ENCODE data around the gene MLH3. TPM values are rescaled to one million over a fixed set of nuclear protein-coding genes. Genes with fewer than 3 reads are reported as not detected.

MLH3 gene
- total RNA-seq, 1 experiment from 2014 or later: 23.0 TPM

DNA sequence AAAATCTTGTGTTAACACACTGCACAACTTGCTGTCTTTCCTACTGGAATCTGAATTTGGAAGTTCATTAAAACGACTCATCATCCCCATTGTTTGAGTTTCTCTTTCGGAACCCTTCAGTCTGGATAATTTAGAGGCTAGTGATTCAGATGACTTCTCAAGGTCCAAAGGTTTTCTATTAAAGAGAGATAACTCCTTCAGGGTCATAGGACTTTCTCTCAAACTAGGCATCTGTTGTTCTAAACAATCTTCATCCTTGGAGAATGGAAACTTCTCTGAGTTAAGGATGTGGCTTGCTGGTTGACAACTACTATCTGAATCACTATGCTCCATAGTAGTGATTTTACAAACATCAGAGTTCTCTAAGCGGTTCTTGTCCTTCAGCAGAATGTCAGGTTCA lies 4.4 kb downstream of the MLH3 start:
- H2AK5ac ChIP-seq (ENCODE audit: insufficient read length, low read length): no peak overlapping the region
- H3K79me1 ChIP-seq (ENCODE audit: insufficient read depth, low read depth, low read length, poor library complexity, severe bottlenecking): peaks cover 3% of the 10 kb centered on the region
- H4K8ac ChIP-seq (replicated peaks; ENCODE audit: insufficient read length, low read depth, low read length): no peak overlapping the region
- no peak overlapping the region for H4K91ac ChIP-seq (ENCODE audit: insufficient read length, low read depth, low read length)
- peaks cover 3% of the 10 kb centered on the region for H3K23me2 ChIP-seq (ENCODE audit: insufficient read length, low read depth, low read length, poor library complexity, severe bottlenecking)
- no peak overlapping the region for H3K4ac ChIP-seq (ENCODE audit: low read depth, low read length)
- Mint-ChIP-seq H3K4me1 (no peaks in the 10 kb centered on the region; a peak in 1 of 4 replicates), H3K9me3 (no peaks in the 10 kb centered on the region; a peak in 1 of 5 replicates), H3K27ac (no peak overlapping the region), H3K27me3 (ENCODE audit: low read depth) (no peaks in the 10 kb centered on the region), H3K4me3 (no peak overlapping the region), H3K36me3 (ENCODE audit: insufficient read depth in 1 of 3, low read depth in 3 of 3) (peaks cover 0 to 16% (median 8%) of the 10 kb centered on the region in 3 experiments; a peak in 3 of 7 replicates)
- H2BK15ac ChIP-seq (ENCODE audit: low read depth, low read length): no peak overlapping the region
- no peak overlapping the region for H2BK120ac ChIP-seq (ENCODE audit: low read depth, low read length, poor library complexity, severe bottlenecking)
- H3K27me3 ChIP-seq (ENCODE audit: insufficient read depth, low read length): no peaks in the 10 kb centered on the region
- WGBS (ENCODE audit: extremely low coverage, insufficient read length, low lambda C conversion rate): no CpG with 5 or more reads among the region's 3 CpGs
- no peak overlapping the region for H2BK20ac ChIP-seq (ENCODE audit: low read depth, low read length, poor library complexity, severe bottlenecking)
- H3K56ac ChIP-seq (ENCODE audit: insufficient read length, low read depth, low read length): no peak overlapping the region
- TF ChIP-seq, protein P1, sequence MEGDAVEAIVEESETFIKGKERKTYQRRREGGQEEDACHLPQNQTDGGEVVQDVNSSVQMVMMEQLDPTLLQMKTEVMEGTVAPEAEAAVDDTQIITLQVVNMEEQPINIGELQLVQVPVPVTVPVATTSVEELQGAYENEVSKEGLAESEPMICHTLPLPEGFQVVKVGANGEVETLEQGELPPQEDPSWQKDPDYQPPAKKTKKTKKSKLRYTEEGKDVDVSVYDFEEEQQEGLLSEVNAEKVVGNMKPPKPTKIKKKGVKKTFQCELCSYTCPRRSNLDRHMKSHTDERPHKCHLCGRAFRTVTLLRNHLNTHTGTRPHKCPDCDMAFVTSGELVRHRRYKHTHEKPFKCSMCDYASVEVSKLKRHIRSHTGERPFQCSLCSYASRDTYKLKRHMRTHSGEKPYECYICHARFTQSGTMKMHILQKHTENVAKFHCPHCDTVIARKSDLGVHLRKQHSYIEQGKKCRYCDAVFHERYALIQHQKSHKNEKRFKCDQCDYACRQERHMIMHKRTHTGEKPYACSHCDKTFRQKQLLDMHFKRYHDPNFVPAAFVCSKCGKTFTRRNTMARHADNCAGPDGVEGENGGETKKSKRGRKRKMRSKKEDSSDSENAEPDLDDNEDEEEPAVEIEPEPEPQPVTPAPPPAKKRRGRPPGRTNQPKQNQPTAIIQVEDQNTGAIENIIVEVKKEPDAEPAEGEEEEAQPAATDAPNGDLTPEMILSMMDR (conservative IDR thresholded peaks at IDR 0.05): no peak
- no peaks in the 10 kb centered on the region for H4K20me1 ChIP-seq (ENCODE audit: control insufficient read depth, insufficient read depth, insufficient read length)
- H4K5ac ChIP-seq (ENCODE audit: insufficient read length, low read depth, low read length): no peak overlapping the region
- H3K9me3 ChIP-seq (ENCODE audit: control insufficient read depth, low read depth, low read length): no peaks in the 10 kb centered on the region
- H3K27ac ChIP-seq (ENCODE audit: insufficient read length, low read depth, low read length): no peak overlapping the region
- no peak overlapping the region for H2AFZ ChIP-seq (ENCODE audit: low read length)
- no peak overlapping the region for H3K18ac ChIP-seq (ENCODE audit: insufficient read length, low read depth, low read length)
- no peak overlapping the region for H3K14ac ChIP-seq (ENCODE audit: insufficient read depth, low read length)
- no peak overlapping the region for H3K9ac ChIP-seq (ENCODE audit: extremely low read depth, insufficient read length, low read length)
- no peak overlapping the region for H3T11ph ChIP-seq (ENCODE audit: low read length)
- no peak overlapping the region for H3K23ac ChIP-seq (ENCODE audit: insufficient read length, low read depth, low read length)
- H3K79me2 ChIP-seq (ENCODE audit: insufficient read depth, low read length): no peaks in the 10 kb centered on the region
- H2BK5ac ChIP-seq (ENCODE audit: insufficient read length, low read length): no peak overlapping the region
- DNase-seq: no peak
- no peak overlapping the region for H3K4me2 ChIP-seq (ENCODE audit: insufficient read depth, insufficient read length, low read length)
- no peak overlapping the region for H2BK12ac ChIP-seq (ENCODE audit: insufficient read length, low read depth, low read length)
- H3K4me1 ChIP-seq (ENCODE audit: insufficient read depth, low read length): 0 out of 2 replicates have a peak, but pooled peaks cover 2% of the 10 kb centered on the region

Measured in H9 (cell line).